Panc1 (cell line): ENCODE results near the gene CD163L1. TPM values are rescaled to one million over a fixed set of nuclear protein-coding genes. Genes with fewer than 3 reads are reported as not detected.

ENCODE experiments used
- ATAC-seq: fragments of 200-7000 bp; cut with Tn5 transposase; 2 replicates; pipeline ENCODE4 v1.9.1; 2020; ENCODE audit warnings: mild to moderate bottlenecking, moderate library complexity
- BruUV-seq: library from RNA; stranded (reverse); fragments of 400-500 nt; replicated peaks from 2 replicates; lab custom pipeline; 2021; lab: Mats Ljungman, UMichigan
- CTCF ChIA-PET: fragments of 300-600 bp; sonication (Branson Sonifier 250); formaldehyde crosslinking; loops from one replicate; lab custom pipeline; 2022; ENCODE audit warnings: antibody characterized with exemption; lab: Charles Lee
- POLR2A ChIA-PET: fragments of 300-600 bp; sonication (Branson Sonifier 250); formaldehyde crosslinking; loops from one replicate; lab custom pipeline; 2022; ENCODE audit warnings: antibody characterized with exemption; lab: Charles Lee
- DNase-seq: peaks from one replicate; pipeline ENCODE4 v3.0.0-alpha.2; 2010; ENCODE audit warnings: low read depth, low spot score
- H3K27ac ChIP-seq: 2 replicates; pipeline ENCODE4 v1.5.1; 2011; ENCODE audit warnings: mild to moderate bottlenecking, low read length, inconsistent platforms
- H3K27me3 ChIP-seq: fragments of 200-500 bp; sonication (Bioruptor generic); 2 replicates; pipeline ENCODE4 v1.6.0; 2014; ENCODE audit warnings: low read length, inconsistent platforms; ENCODE audit not compliant: control insufficient read depth, insufficient read depth
- H3K36me3 ChIP-seq: fragments of 200-500 bp; sonication (Bioruptor generic); 2 replicates; pipeline ENCODE4 v1.5.1; 2014; ENCODE audit warnings: inconsistent platforms, mild to moderate bottlenecking, low read length, moderate library complexity; ENCODE audit not compliant: control insufficient read depth, insufficient read depth
- H3K4me1 ChIP-seq: 2 replicates; pipeline ENCODE4 v1.5.1; 2011; ENCODE audit warnings: inconsistent platforms, mild to moderate bottlenecking, low read length, moderate library complexity; ENCODE audit not compliant: control insufficient read depth, insufficient read depth
- H3K4me3 ChIP-seq, 2 experiments: 2 replicates each; pipeline ENCODE4 v1.5.1; 2011 to 2012; ENCODE audit warnings: low read depth in 2 of 2, low read length in 2 of 2, mild to moderate bottlenecking in 2 of 2, inconsistent platforms in 1 of 2, moderate library complexity in 1 of 2
- H3K9me3 ChIP-seq: fragments of 200-500 bp; sonication (Bioruptor generic); 2 replicates; pipeline ENCODE4 v1.5.1; 2014; ENCODE audit warnings: low read depth, mild to moderate bottlenecking, inconsistent platforms, low read length, moderate library complexity; ENCODE audit not compliant: control insufficient read depth, insufficient read depth
- CTCF ChIP-seq: fragments of 450-650 bp; IDR thresholded peaks from 2 replicates; pipeline ENCODE4 v1.5.1; 2017; ENCODE audit warnings: mild to moderate bottlenecking
- POLR2AphosphoS5 ChIP-seq: IDR thresholded peaks from 2 replicates; pipeline ENCODE4 v1.6.1; 2012; ENCODE audit warnings: mild to moderate bottlenecking, low read depth, low read length, moderate library complexity
- SIN3A ChIP-seq: IDR thresholded peaks from 2 replicates; pipeline ENCODE4 v1.6.1; 2012; ENCODE audit warnings: low read depth, mild to moderate bottlenecking, low read length, moderate library complexity, borderline replicate concordance; ENCODE audit not compliant: insufficient read depth
- TCF7L2 ChIP-seq: IDR thresholded peaks from 2 replicates; pipeline ENCODE4 v1.6.1; 2011; ENCODE audit warnings: mild to moderate bottlenecking, low read depth, low read length, inconsistent platforms
- in situ Hi-C: cut with HindIII; loops from 2 replicates; pipeline ENCODE4 v1.10.0; 2016; ENCODE audit warnings: low sequenced_read_pairs, low pct_unique_long_range_greater_than_20kb
- intact Hi-C: fragments of 100-400 bp; cut with micrococcal nuclease; formaldehyde crosslinking; loops from one replicate; pipeline ENCODE4 v1.10.0; 2022; ENCODE audit not compliant: unreplicated experiment
- total RNA-seq: library from RNA; stranded (reverse); gene quantifications from one replicate; pipeline ENCODE4 v1.2.1, GENCODE V29; 2021; ENCODE audit not compliant: unreplicated experiment
- TF ChIP-seq, protein P1 (sequence below), 2 experiments: IDR thresholded peaks; 2 replicates each; pipeline ENCODE4 v1.6.1; 2011 to 2012; ENCODE audit warnings: low read depth in 2 of 2, control low read depth in 1 of 2, low read length in 1 of 2, mild to moderate bottlenecking in 1 of 2, moderate library complexity in 1 of 2; ENCODE audit not compliant: insufficient read depth in 1 of 2

Gene CD163L1
- total RNA-seq, 1 experiment from 2014 or later = not detected

- ChIA-PET CTCF (no interaction called here), POLR2A (no interaction called here)
- in situ Hi-C loops (no loop called here), intact Hi-C loops (no loop called here)
- no peaks in the 10 kb centered on the region for H3K36me3 ChIP-seq
- H3K27ac ChIP-seq = no peak overlapping the region
- H3K4me1 ChIP-seq = no peaks in the 10 kb centered on the region
- H3K27me3 ChIP-seq = no peaks in the 10 kb centered on the region
- no peaks in the 10 kb centered on the region for H3K9me3 ChIP-seq
- ATAC-seq (no peak), DNase-seq (no peak)
- TF ChIP-seq, protein P1, sequence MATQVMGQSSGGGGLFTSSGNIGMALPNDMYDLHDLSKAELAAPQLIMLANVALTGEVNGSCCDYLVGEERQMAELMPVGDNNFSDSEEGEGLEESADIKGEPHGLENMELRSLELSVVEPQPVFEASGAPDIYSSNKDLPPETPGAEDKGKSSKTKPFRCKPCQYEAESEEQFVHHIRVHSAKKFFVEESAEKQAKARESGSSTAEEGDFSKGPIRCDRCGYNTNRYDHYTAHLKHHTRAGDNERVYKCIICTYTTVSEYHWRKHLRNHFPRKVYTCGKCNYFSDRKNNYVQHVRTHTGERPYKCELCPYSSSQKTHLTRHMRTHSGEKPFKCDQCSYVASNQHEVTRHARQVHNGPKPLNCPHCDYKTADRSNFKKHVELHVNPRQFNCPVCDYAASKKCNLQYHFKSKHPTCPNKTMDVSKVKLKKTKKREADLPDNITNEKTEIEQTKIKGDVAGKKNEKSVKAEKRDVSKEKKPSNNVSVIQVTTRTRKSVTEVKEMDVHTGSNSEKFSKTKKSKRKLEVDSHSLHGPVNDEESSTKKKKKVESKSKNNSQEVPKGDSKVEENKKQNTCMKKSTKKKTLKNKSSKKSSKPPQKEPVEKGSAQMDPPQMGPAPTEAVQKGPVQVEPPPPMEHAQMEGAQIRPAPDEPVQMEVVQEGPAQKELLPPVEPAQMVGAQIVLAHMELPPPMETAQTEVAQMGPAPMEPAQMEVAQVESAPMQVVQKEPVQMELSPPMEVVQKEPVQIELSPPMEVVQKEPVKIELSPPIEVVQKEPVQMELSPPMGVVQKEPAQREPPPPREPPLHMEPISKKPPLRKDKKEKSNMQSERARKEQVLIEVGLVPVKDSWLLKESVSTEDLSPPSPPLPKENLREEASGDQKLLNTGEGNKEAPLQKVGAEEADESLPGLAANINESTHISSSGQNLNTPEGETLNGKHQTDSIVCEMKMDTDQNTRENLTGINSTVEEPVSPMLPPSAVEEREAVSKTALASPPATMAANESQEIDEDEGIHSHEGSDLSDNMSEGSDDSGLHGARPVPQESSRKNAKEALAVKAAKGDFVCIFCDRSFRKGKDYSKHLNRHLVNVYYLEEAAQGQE (IDR thresholded peaks at IDR 0.05; ENCODE audit: insufficient read depth in 1 of 2, low read depth in 2 of 2, low read length in 1 of 2) = no peak
- no peak for TF ChIP-seq SIN3A
- TF ChIP-seq TCF7L2 = no peak
- no peak for TF ChIP-seq CTCF
- TF ChIP-seq POLR2AphosphoS5 = no peak
- BruUV-seq = no TSS peak
- H3K4me3 ChIP-seq = no peak overlapping the region
Observed at GRCh38 chr12:7349418-7349817, 94.5 kb downstream of the CD163L1 start.

DNA sequence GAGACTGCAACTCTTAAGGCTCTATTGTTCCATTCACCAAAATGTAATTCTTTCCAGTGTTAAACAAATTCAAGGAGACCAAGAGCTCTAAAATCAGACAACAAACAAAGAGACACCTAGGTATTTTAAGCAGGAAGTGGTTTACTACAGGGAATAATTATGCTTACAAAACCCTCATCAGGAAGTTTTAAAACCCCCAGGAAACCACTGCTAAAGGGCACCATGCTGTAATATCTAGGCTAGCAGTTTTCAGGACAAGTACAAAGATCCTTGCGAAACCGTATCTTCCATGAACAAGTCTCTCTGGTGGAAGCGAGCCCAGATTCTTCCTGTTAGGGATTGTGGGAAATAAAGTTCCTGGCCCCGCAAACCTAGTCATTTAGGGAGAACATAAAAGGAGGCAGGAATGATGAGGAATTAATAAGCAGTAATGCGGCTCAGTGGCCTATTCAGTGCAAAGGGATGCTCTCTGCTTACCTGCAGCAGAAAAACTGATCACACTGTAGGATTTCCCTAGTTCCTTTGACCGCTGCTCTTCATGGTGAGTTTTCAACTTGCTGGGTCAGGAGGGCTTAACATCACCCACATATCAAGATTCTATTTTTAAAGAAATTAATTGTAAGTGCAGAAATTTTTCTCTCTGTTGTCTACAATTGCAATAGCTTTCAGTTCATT is 97.3 kb downstream of the CD163L1 start:
- POLR2A ChIA-PET = no interaction called here
- H3K9me3 ChIP-seq = no peaks in the 10 kb centered on the region
- H3K4me1 ChIP-seq = no peaks in the 10 kb centered on the region
- H3K4me3 ChIP-seq = no peak overlapping the region
- no peak overlapping the region for H3K27ac ChIP-seq
- no peaks in the 10 kb centered on the region for H3K27me3 ChIP-seq
- BruUV-seq = no TSS peak
- intact Hi-C loops = no loop called here
- DNase-seq (no peak), ATAC-seq (no peak)
- in situ Hi-C loops = no loop called here
- no peaks in the 10 kb centered on the region for H3K36me3 ChIP-seq
- CTCF ChIA-PET = interaction anchor here (0.5 kb wide), 1 partner anchor 320 kb away, joined by 5 read pairs; no protein-coding TSS in a partner anchor
- TF ChIP-seq SIN3A = no peak
- TF ChIP-seq, protein P1 (IDR thresholded peaks at IDR 0.05; ENCODE audit: insufficient read depth in 1 of 2, low read depth in 2 of 2, low read length in 1 of 2) = no peak
- no peak for TF ChIP-seq TCF7L2
- no peak for TF ChIP-seq POLR2AphosphoS5
- no peak for TF ChIP-seq CTCF
